Caki2 (cell line): Measurements from ENCODE around the gene TBXAS1. TPM values are rescaled to one million over a fixed set of nuclear protein-coding genes. Genes with fewer than 3 reads are reported as not detected.
"Not testable (repeated sequence)": the region's sequence is repeated elsewhere in the genome, so short reads cannot be mapped to it uniquely, and the experiment has no call there.

Experiments used
- DNase-seq: peaks from one replicate; pipeline ENCODE4 v3.0.0-alpha.2; 2015; ENCODE audit warnings: low read depth
- in situ Hi-C: cut with HindIII; loops from 2 replicates; pipeline ENCODE4 v1.10.0; 2016; ENCODE audit warnings: low sequenced_read_pairs, low pct_unique_long_range_greater_than_20kb, mixed read lengths
- total RNA-seq: library from RNA; depleted of rRNA; stranded (reverse); fragments of >200 nt; shearing (Covaris generic); gene quantifications from 2 replicates; pipeline ENCODE4 v1.2.3, GENCODE V29; 2014; ENCODE audit warnings: low replicate concordance

The TBXAS1 gene
- total RNA-seq, 1 experiment from 2014 or later, result 48.6 TPM

GRCh38 chr7:139900326-139900725 is 71.3 kb downstream of the TBXAS1 start:
- in situ Hi-C loops, result no loop called here
- DNase-seq, result peak; percentile 50

- DNase-seq, result no peak
- in situ Hi-C loops, result no loop called here
These were observed 72.2 kb downstream of the TBXAS1 start for GRCh38 chr7:139901056-139901795.

GRCh38 chr7:139901901-139902300 is 72.8 kb downstream of the TBXAS1 start:
- in situ Hi-C loops, result no loop called here

GRCh38 chr7:139902436-139903102 is 73.5 kb downstream of the TBXAS1 start:
- in situ Hi-C loops, result no loop called here

More at GRCh38 chr7:139901901-139902300, 72.8 kb downstream of the TBXAS1 start:
- no peak for DNase-seq

GRCh38 chr7:139903103-139903477 is 74.0 kb downstream of the TBXAS1 start:
- DNase-seq, in situ Hi-C loops: not testable (repeated sequence)

More at GRCh38 chr7:139902436-139903102, 73.5 kb downstream of the TBXAS1 start:
- no peak for DNase-seq

GRCh38 chr7:139906879-139907278 is 77.8 kb downstream of the TBXAS1 start:
- no peak for DNase-seq
- in situ Hi-C loops, result no loop called here

GRCh38 chr7:139908792-139909191 is 79.7 kb downstream of the TBXAS1 start:
- in situ Hi-C loops, result no loop called here
- DNase-seq, result no peak

GRCh38 chr7:139909379-139910050 is 80.5 kb downstream of the TBXAS1 start:
- DNase-seq, result no peak
- in situ Hi-C loops, result no loop called here

- in situ Hi-C loops, result no loop called here
- no peak for DNase-seq
These were observed 84.2 kb downstream of the TBXAS1 start for GRCh38 chr7:139913021-139913844.

GRCh38 chr7:139913845-139914135 is 84.7 kb downstream of the TBXAS1 start:
- DNase-seq, result no peak
- in situ Hi-C loops, result no loop called here

GRCh38 chr7:139914306-139915267 is 85.5 kb downstream of the TBXAS1 start:
- peak; percentile 67 for DNase-seq
- in situ Hi-C loops, result no loop called here

GRCh38 chr7:139915268-139915863 is 86.3 kb downstream of the TBXAS1 start:
- peak; percentile 47 for DNase-seq
- in situ Hi-C loops, result no loop called here

GRCh38 chr7:139915864-139916716 is 87.0 kb downstream of the TBXAS1 start:
- DNase-seq, result peak; percentile 96
- in situ Hi-C loops, result no loop called here

GRCh38 chr7:139916717-139917395 is 87.8 kb downstream of the TBXAS1 start:
- DNase-seq, result no peak
- in situ Hi-C loops, result no loop called here

GRCh38 chr7:139917851-139918250 is 88.8 kb downstream of the TBXAS1 start:
- in situ Hi-C loops, result no loop called here

GRCh38 chr7:139918480-139918879 is 89.4 kb downstream of the TBXAS1 start:
- in situ Hi-C loops, result no loop called here
- no peak for DNase-seq

More at GRCh38 chr7:139917851-139918250, 88.8 kb downstream of the TBXAS1 start:
- no peak for DNase-seq
